DND-41 (cell line): Measurements from ENCODE around the gene COPE.

ENCODE experiments used
- EZH2 ChIP-seq: IDR thresholded peaks from 3 replicates; pipeline ENCODE4 v1.6.1; 2012; ENCODE audit warnings: borderline replicate concordance, low read depth, mild to moderate bottlenecking, moderate library complexity, low read length, inconsistent platforms; ENCODE audit not compliant: severe bottlenecking
- TF ChIP-seq, protein P1 (sequence below): IDR thresholded peaks from 2 replicates; pipeline ENCODE4 v1.5.1; 2012; ENCODE audit warnings: borderline replicate concordance, low read length, moderate library complexity, mild to moderate bottlenecking; ENCODE audit not compliant: poor library complexity, severe bottlenecking; ENCODE audit errors: extremely low read depth

DNA sequence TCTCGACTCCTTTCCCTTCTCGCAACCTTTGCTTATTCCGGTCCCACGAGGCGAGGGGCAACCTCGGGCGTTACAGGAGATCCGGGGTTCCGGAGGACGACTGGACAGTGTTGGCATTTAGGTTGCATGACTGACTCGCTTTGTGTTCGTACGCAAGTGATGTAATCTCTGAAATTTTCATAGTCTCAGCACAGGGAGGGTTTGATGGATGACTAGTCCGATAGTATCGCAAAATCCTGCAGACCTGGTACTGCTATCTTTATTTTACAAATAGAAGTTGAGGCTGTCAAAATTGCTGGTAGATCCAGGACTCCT, 670 bp upstream of the COPE start:
- TF ChIP-seq, protein P1, sequence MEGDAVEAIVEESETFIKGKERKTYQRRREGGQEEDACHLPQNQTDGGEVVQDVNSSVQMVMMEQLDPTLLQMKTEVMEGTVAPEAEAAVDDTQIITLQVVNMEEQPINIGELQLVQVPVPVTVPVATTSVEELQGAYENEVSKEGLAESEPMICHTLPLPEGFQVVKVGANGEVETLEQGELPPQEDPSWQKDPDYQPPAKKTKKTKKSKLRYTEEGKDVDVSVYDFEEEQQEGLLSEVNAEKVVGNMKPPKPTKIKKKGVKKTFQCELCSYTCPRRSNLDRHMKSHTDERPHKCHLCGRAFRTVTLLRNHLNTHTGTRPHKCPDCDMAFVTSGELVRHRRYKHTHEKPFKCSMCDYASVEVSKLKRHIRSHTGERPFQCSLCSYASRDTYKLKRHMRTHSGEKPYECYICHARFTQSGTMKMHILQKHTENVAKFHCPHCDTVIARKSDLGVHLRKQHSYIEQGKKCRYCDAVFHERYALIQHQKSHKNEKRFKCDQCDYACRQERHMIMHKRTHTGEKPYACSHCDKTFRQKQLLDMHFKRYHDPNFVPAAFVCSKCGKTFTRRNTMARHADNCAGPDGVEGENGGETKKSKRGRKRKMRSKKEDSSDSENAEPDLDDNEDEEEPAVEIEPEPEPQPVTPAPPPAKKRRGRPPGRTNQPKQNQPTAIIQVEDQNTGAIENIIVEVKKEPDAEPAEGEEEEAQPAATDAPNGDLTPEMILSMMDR, result no peak
- TF ChIP-seq EZH2, result no peak
